Activated gamma-delta T cell (primary cell): ENCODE measurements around the gene PLEKHM2.

Experiments
- DNase-seq: peaks from one replicate; lab custom pipeline; 2025; lab: John Stamatoyannopoulos, UW

PLEKHM2 gene

GRCh38 chr1:15739745-15740144 lies 55.6 kb downstream of the PLEKHM2 start:
- DNase-seq = no peak

- no peak for DNase-seq
These were observed 57.1 kb downstream of the PLEKHM2 start for GRCh38 chr1:15740924-15741850.

- DNase-seq = no peak
These were observed 58.2 kb downstream of the PLEKHM2 start, which contains the start of gene TMEM82 for GRCh38 chr1:15742339-15742801. TSS of gene TMEM82 (plus strand) at chr1:15742499. CDS start at chr1:15742560, 61 bp downstream.

GRCh38 chr1:15744122-15744679 lies 60.1 kb downstream of the PLEKHM2 start:
- DNase-seq = no peak

- DNase-seq = no peak
These were observed 63.3 kb downstream of the PLEKHM2 start for GRCh38 chr1:15747378-15747777.

GRCh38 chr1:15748264-15748663 lies 64.1 kb downstream of the PLEKHM2 start:
- no peak for DNase-seq

- DNase-seq = no peak
These were observed 64.7 kb downstream of the PLEKHM2 start for GRCh38 chr1:15748690-15749398.

GRCh38 chr1:15749399-15750291 lies 65.5 kb downstream of the PLEKHM2 start:
- DNase-seq = no peak

- DNase-seq = no peak
These were observed 66.8 kb downstream of the PLEKHM2 start for GRCh38 chr1:15750924-15751323.

- DNase-seq = no peak
These were observed 67.6 kb downstream of the PLEKHM2 start for GRCh38 chr1:15751717-15752116.

GRCh38 chr1:15753776-15754175 lies 69.7 kb downstream of the PLEKHM2 start:
- no peak for DNase-seq

- no peak for DNase-seq
These were observed 71.0 kb downstream of the PLEKHM2 start for GRCh38 chr1:15755021-15755645.

GRCh38 chr1:15755646-15756040 lies 71.5 kb downstream of the PLEKHM2 start:
- no peak for DNase-seq

GRCh38 chr1:15756143-15757015 lies 72.3 kb downstream of the PLEKHM2 start:
- DNase-seq = no peak

- DNase-seq = no peak
These were observed 73.0 kb downstream of the PLEKHM2 start for GRCh38 chr1:15757016-15757543.

- no peak for DNase-seq
These were observed 73.6 kb downstream of the PLEKHM2 start for GRCh38 chr1:15757575-15758342.

GRCh38 chr1:15758343-15758931 lies 74.3 kb downstream of the PLEKHM2 start, which contains the start of gene FBLIM1:
TSS of gene FBLIM1 (plus strand) at chr1:15758795. CDS start at chr1:15764984, 6,189 bp downstream.
- DNase-seq = no peak

- DNase-seq = no peak
These were observed 75.0 kb downstream of the PLEKHM2 start for GRCh38 chr1:15758953-15759661.
